ENCODE results near the gene PDCL2. TPM values are rescaled to one million over a fixed set of nuclear protein-coding genes. Genes with fewer than 3 reads are reported as not detected.

PDCL2 gene
- total and polyA plus RNA-seq, 9 of the 15 experiments (the other 6 are each of a cell fraction or from before 2014, with no cell fraction given), result 0.62 to 2.5 (median 1.2) TPM

- no peak for TF ChIP-seq MTA3 (IDR thresholded peaks at IDR 0.05; ENCODE audit: borderline replicate concordance)
- TF ChIP-seq SMARCA4 (IDR thresholded peaks at IDR 0.05), result peak; percentile 86
- TF ChIP-seq NCOR1 (IDR thresholded peaks at IDR 0.05), result peak; percentile 49
- no peak for TF ChIP-seq BRD4 (IDR thresholded peaks at IDR 0.05)
- TF ChIP-seq TCF3 (CRISPR knock-in tag; IDR thresholded peaks at IDR 0.05), result peak; percentile 83
These were observed 31.9 kb downstream of the PDCL2 start (continued) for GRCh38 chr4:55560096-55560495.

- H3K4me3 ChIP-seq, result no peak overlapping the region
- POLR2A ChIA-PET, result interaction anchor here (0.7 to 0.9 kb wide), 2 partner anchors 8 to 311 kb away, joined by 3 read pairs; no protein-coding TSS in a partner anchor
- H3K4me2 ChIP-seq (ENCODE audit: insufficient read depth, low read length), result no peak overlapping the region
- CTCF ChIA-PET (ENCODE audit: low intra/inter-chr PET ratio), result interaction anchor here (1.1 kb wide), 1 partner anchor 233 kb away, joined by 3 read pairs; no protein-coding TSS in a partner anchor
- no TSS peak for BruUV-seq (replicated peaks)
- no peaks in the 10 kb centered on the region for H3K27me3 ChIP-seq (ENCODE audit: control insufficient read depth in 2 of 2, insufficient read depth in 2 of 2, low read length in 2 of 2)
- WGBS (ENCODE audit: insufficient coverage, low coverage, missing lambda C conversion rate), result 62% methylated on average over 2 of the region's 2 CpGs
- in situ Hi-C loops (cut with MboI) (no loop called here), intact Hi-C loops (cut with micrococcal nuclease) (no loop called here)
- no peaks in the 10 kb centered on the region for H3K9me1 ChIP-seq (ENCODE audit: control insufficient read depth, insufficient read depth, low read length)
- no peaks in the 10 kb centered on the region for H3K36me3 ChIP-seq (ENCODE audit: control insufficient read depth, insufficient read depth, low read length)
- no peak overlapping the region for H3K27ac ChIP-seq (ENCODE audit: extremely low read depth, low read depth, low read length)
- DNase-seq (ENCODE audit: extremely low read depth in 1 of 4, low spot score in 3 of 4), result peak in 1 of 4 experiments; percentile 32
- FAIRE-seq, result no peak
- no peak overlapping the region for H3K9ac ChIP-seq (ENCODE audit: insufficient read depth in 1 of 2, low read depth in 2 of 2, low read length in 2 of 2)
- ATAC-seq, result peak; percentile 66
- H4K20me1 ChIP-seq (replicated peaks; ENCODE audit: control insufficient read depth, insufficient read depth, low read length), result no peaks in the 10 kb centered on the region
- H3K4me1 ChIP-seq (replicated peaks in 1 of 2; ENCODE audit: control insufficient read depth in 2 of 2, insufficient read depth in 2 of 2, low read length in 2 of 2), result peaks cover 0 to 6% of the 10 kb centered on the region in 2 experiments; a peak in 3 of 5 replicates
- no peak overlapping the region for H2AFZ ChIP-seq (ENCODE audit: low read depth, low read length)
- H3K79me2 ChIP-seq (ENCODE audit: control insufficient read depth, insufficient read depth, low read length), result no peaks in the 10 kb centered on the region
- no peaks in the 10 kb centered on the region; the same call in 1 of the 2 replicates for H3K9me3 ChIP-seq (replicated peaks; ENCODE audit: control insufficient read depth, insufficient read depth, low read depth, low read length)
- TF ChIP-seq REST (IDR thresholded peaks at IDR 0.05; ENCODE audit: borderline replicate concordance), result peak; percentile 19; the same call in 1 of the 2 replicates
- no peak for TF ChIP-seq REST (CRISPR knock-in tag; IDR thresholded peaks at IDR 0.05; ENCODE audit: low read depth)
- TF ChIP-seq ZNF133 (CRISPR knock-in tag; IDR thresholded peaks at IDR 0.05), result no peak
- TF ChIP-seq RAD21 (CRISPR knock-in tag; conservative IDR thresholded peaks at IDR 0.05 in 1 of 2, IDR thresholded peaks at IDR 0.05 in 1 of 2), result peak; percentile 24 to 36; a peak in 2 of 4 replicates
- TF ChIP-seq MNT (conservative IDR thresholded peaks at IDR 0.05), result no peak
These were observed 37.5 kb downstream of the PDCL2 start for GRCh38 chr4:55554453-55555030.

All from K562 (cell line).